NT2/D1 (cell line): ENCODE measurements around the gene CASP7.

ENCODE experiments used
- DNase-seq: peaks from one replicate; pipeline ENCODE4 v3.0.0-alpha.2; 2011; ENCODE audit warnings: low read depth, low spot score
- H3K27me3 ChIP-seq: 2 replicates; pipeline ENCODE4 v1.6.0; 2011; ENCODE audit warnings: mild to moderate bottlenecking; ENCODE audit not compliant: insufficient read length, insufficient read depth
- H3K36me3 ChIP-seq: 2 replicates; pipeline ENCODE4 v1.6.1; 2011; ENCODE audit warnings: mild to moderate bottlenecking, low read length, mixed read lengths; ENCODE audit not compliant: insufficient read depth, insufficient read length
- H3K4me1 ChIP-seq: 2 replicates; pipeline ENCODE4 v1.5.1; 2011; ENCODE audit not compliant: insufficient read depth, insufficient read length
- H3K4me3 ChIP-seq: 2 replicates; pipeline ENCODE4 v1.5.1; 2011; ENCODE audit warnings: low read depth; ENCODE audit not compliant: insufficient read length
- H3K9ac ChIP-seq: 2 replicates; pipeline ENCODE4 v1.6.0; 2011; ENCODE audit warnings: low read depth; ENCODE audit not compliant: insufficient read length
- H3K9me3 ChIP-seq: 2 replicates; pipeline ENCODE4 v1.5.1; 2011; ENCODE audit warnings: mild to moderate bottlenecking, low read length; ENCODE audit not compliant: insufficient read depth
- SUZ12 ChIP-seq: IDR thresholded peaks from 2 replicates; pipeline ENCODE4 v1.6.1; 2011; ENCODE audit not compliant: insufficient read length, insufficient read depth; ENCODE audit errors: extremely low read depth
- YY1 ChIP-seq: IDR thresholded peaks from 2 replicates; pipeline ENCODE4 v1.6.1; 2011; ENCODE audit not compliant: insufficient read length, insufficient read depth
- ZNF274 ChIP-seq: IDR thresholded peaks from 2 replicates; pipeline ENCODE4 v1.6.1; 2011; ENCODE audit warnings: mild to moderate bottlenecking, low read depth, low read length

CASP7 gene

GRCh38 chr10:113706623-113707022 lies 26.9 kb downstream of the CASP7 start:
- H3K9me3 ChIP-seq, result no peaks in the 10 kb centered on the region
- H3K4me3 ChIP-seq, result no peak overlapping the region
- no peak for TF ChIP-seq ZNF274
- TF ChIP-seq YY1, result no peak
- TF ChIP-seq SUZ12, result no peak
- no peak overlapping the region for H3K9ac ChIP-seq
- DNase-seq, result no peak
- H3K4me1 ChIP-seq, result peaks cover 4% of the 10 kb centered on the region
- H3K27me3 ChIP-seq, result no peaks in the 10 kb centered on the region
- H3K36me3 ChIP-seq, result peaks cover 1% of the 10 kb centered on the region

GRCh38 chr10:113708640-113709039 lies 28.9 kb downstream of the CASP7 start:
- Histone ChIP-seq H3K36me3 (peaks cover 4% of the 10 kb centered on the region), H3K27me3 (no peaks in the 10 kb centered on the region), H3K4me3 (no peak overlapping the region), H3K9ac (no peak overlapping the region), H3K4me1 (peaks cover 4% of the 10 kb centered on the region), H3K9me3 (no peaks in the 10 kb centered on the region)
- no peak for DNase-seq
- TF ChIP-seq ZNF274 (no peak), SUZ12 (no peak), YY1 (no peak)

- H3K9ac ChIP-seq, result peak overlapping the region; percentile 21
- H3K9me3 ChIP-seq, result no peaks in the 10 kb centered on the region
- H3K36me3 ChIP-seq, result peaks cover 6% of the 10 kb centered on the region
- H3K4me3 ChIP-seq, result no peak overlapping the region
- H3K27me3 ChIP-seq, result no peaks in the 10 kb centered on the region
- DNase-seq, result no peak
- TF ChIP-seq SUZ12 (no peak), YY1 (no peak), ZNF274 (no peak)
- peaks cover 4% of the 10 kb centered on the region for H3K4me1 ChIP-seq
Observed at GRCh38 chr10:113709221-113709838, 29.6 kb downstream of the CASP7 start.

DNA sequence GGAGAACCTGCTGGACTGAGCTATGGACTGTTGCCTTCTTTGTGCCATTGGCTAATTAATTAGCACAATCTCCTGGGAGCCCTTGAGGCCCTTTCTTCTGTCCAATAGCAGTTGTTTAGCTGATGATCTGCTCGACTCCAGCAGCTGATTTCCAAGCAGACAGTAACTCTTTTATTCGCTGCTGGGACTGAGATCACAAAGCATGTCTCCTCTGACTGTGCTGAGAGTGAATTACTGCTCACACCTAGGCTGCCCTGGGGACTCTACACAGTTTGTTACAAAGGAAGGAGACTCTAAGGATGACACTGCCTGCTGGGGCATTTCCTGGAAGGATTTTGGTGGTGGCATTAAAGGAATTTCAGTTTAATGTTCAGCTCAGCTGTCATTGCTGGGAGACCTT lies 31.4 kb downstream of the CASP7 start:
- H3K4me1 ChIP-seq, result peaks cover 4% of the 10 kb centered on the region

DNA sequence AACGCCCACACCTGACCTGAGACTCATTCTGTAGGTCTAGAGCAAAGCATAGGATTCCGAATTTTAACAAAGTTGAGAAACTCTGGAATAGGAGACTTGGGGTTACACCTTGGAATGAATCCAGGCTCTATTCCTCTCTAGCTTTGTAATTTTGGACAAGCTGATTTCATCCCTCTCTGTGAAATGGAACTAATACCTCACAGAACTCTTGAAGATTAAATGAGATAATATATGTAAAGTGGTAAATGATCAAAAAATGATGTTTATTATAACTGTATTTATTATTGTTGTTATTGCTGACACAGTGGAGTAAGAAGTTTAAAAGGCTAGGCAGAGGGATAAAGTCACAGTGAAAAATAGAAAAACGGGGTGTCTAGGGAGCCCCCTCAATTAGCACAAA lies 32.3 kb downstream of the CASP7 start:
- Histone ChIP-seq H3K27me3 (no peaks in the 10 kb centered on the region), H3K4me3 (no peak overlapping the region), H3K4me1 (peaks cover 4% of the 10 kb centered on the region), H3K9ac (no peak overlapping the region), H3K36me3 (peaks cover 9% of the 10 kb centered on the region), H3K9me3 (no peaks in the 10 kb centered on the region)
- DNase-seq, result no peak
- no peak for TF ChIP-seq ZNF274
- TF ChIP-seq SUZ12, result no peak
- TF ChIP-seq YY1, result no peak

More for the DNA sequence above, 31.4 kb downstream of the CASP7 start:
- DNase-seq, result no peak
- H3K9ac ChIP-seq, result no peak overlapping the region
- H3K36me3 ChIP-seq, result peaks cover 9% of the 10 kb centered on the region
- H3K9me3 ChIP-seq, result no peaks in the 10 kb centered on the region
- H3K4me3 ChIP-seq, result no peak overlapping the region
- H3K27me3 ChIP-seq, result no peaks in the 10 kb centered on the region
- TF ChIP-seq ZNF274 (no peak), SUZ12 (no peak), YY1 (no peak)

DNA sequence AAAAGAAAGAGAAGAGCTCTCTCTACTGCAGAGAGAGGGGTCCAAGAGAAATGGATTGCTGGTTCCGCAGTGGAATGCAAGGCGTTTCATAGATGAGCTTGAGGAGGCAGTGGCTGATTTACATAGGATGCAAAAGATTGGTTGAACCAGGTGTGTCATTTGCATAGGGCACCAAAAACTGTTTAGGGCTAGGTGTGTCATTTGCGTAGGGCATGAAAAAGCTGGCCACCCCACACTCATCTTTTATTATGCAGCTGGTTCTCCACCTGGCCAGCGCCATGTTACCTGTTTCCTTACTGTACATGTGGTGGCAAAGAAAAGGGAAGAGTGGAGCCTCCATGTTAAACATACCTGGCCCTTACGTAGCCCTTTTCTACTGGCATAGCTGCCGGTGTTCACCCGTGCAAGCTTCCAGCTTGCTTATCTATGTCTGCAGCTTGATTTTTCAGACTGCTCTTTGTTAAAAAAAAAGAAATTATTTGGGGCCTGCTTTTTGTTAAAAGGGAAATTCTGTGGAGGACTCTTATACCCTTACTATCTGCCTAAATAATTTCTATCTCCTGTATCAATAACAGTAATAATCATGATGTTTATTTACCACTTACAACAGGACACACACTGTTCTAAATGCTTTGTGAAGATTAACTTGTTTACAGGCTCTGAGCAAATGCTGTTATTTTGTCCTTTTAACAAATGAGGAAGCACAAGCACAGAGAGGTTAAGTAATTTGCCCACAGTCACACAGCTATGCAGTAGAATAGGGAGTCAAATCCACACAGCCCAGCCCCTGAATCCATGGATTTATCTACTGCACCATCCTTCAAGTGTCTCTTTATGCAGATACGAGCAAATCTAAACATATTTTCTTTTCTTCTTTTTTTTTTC lies 33.3 kb downstream of the CASP7 start:
- Histone ChIP-seq H3K4me1 (peaks cover 4% of the 10 kb centered on the region), H3K9ac (no peak overlapping the region), H3K27me3 (no peaks in the 10 kb centered on the region), H3K4me3 (no peak overlapping the region), H3K36me3 (peaks cover 9% of the 10 kb centered on the region), H3K9me3 (no peaks in the 10 kb centered on the region)
- TF ChIP-seq YY1 (no peak), SUZ12 (no peak), ZNF274 (no peak)
- no peak for DNase-seq

GRCh38 chr10:113713640-113713982 lies 33.9 kb downstream of the CASP7 start:
- Histone ChIP-seq H3K9ac (no peak overlapping the region), H3K27me3 (no peaks in the 10 kb centered on the region), H3K4me3 (no peak overlapping the region), H3K36me3 (peaks cover 9% of the 10 kb centered on the region), H3K9me3 (no peaks in the 10 kb centered on the region), H3K4me1 (peaks cover 4% of the 10 kb centered on the region)
- DNase-seq, result no peak
- TF ChIP-seq YY1 (no peak), ZNF274 (no peak), SUZ12 (no peak)
